GM12892 (cell line): ENCODE measurements around the gene LYL1.

Source experiments
- DNase-seq: peaks from one replicate; pipeline ENCODE4 v3.0.0; 2011; ENCODE audit not compliant: insufficient read length
- FAIRE-seq: peaks from 2 replicates; lab custom pipeline; 2011; peaks lifted over from hg19 to GRCh38; lab: Jason Lieb, UNC
- POLR2A ChIP-seq: IDR thresholded peaks from 2 replicates; pipeline ENCODE4 v1.6.1; 2011; ENCODE audit warnings: low read depth, low read length, control low read depth
- POLR2AphosphoS5 ChIP-seq: IDR thresholded peaks from 2 replicates; pipeline ENCODE4 v1.6.1; 2011; ENCODE audit warnings: low read depth, low read length, control low read depth
- TAF1 ChIP-seq: IDR thresholded peaks from 2 replicates; pipeline ENCODE4 v1.6.1; 2011; ENCODE audit warnings: low read depth, mild to moderate bottlenecking, control low read depth, low read length, borderline replicate concordance

The LYL1 gene

DNA sequence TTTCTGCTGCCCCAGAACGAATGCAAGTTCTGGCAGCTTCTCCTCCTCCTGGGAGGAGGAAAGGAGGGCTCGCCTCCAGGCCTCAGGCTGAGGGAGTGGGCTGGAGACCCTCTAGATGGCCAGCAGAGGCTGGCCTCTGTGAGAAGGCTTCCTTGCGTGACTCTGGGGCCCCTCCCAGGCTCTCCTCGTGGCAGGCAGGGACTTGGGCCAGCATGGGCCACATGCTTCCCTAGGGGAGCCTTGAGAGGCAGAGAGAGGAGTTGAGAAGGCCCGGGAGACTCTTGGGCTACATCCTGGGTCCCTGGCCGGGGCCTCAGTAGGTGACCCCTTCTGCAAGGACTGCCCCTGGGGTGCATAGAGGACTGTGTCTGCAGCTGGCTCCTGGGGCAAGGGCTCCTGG, 25.9 kb downstream of the LYL1 start:
- DNase-seq (no peak), FAIRE-seq (no peak)
- TF ChIP-seq POLR2A (no peak), POLR2AphosphoS5 (no peak), TAF1 (no peak)

DNA sequence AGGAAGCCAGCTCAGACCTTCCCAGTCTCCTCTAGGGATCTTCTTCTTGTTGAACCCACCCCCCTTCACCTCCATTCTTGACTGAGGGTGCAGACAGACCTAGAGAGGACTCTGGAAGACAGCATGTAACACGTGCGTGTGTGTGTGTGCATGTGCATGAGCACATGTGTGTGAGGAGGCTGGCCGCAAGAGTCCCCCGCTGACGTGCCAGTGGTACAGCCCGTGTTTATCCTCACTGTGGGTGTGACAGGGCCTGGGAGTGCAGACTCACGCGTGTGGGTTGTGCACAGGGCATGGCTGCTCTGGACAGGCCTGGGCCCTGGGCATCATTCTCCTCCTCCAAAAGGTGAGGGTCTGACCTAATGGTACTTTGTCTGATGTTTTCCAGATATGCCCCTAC, 26.3 kb downstream of the LYL1 start:
- FAIRE-seq (no peak), DNase-seq (no peak)

GRCh38 chr19:13074378-13074777, 28.3 kb downstream of the LYL1 start:
- FAIRE-seq, result no peak

More for the DNA sequence above, 26.3 kb downstream of the LYL1 start:
- TF ChIP-seq POLR2A (no peak), POLR2AphosphoS5 (no peak), TAF1 (no peak)

GRCh38 chr19:13073263-13073662, 29.4 kb downstream of the LYL1 start:
- TF ChIP-seq POLR2AphosphoS5 (no peak), TAF1 (no peak), POLR2A (no peak)
- FAIRE-seq (no peak), DNase-seq (no peak)

More at GRCh38 chr19:13074378-13074777, 28.3 kb downstream of the LYL1 start:
- no peak for DNase-seq
- TF ChIP-seq POLR2A (no peak), POLR2AphosphoS5 (no peak), TAF1 (no peak)

GRCh38 chr19:13072188-13072908, 30.3 kb downstream of the LYL1 start:
- DNase-seq (no peak), FAIRE-seq (no peak)
- TF ChIP-seq TAF1 (no peak), POLR2AphosphoS5 (no peak), POLR2A (no peak)

GRCh38 chr19:13071444-13072187, 31.0 kb downstream of the LYL1 start:
- no peak for FAIRE-seq
- TF ChIP-seq POLR2AphosphoS5 (no peak), TAF1 (no peak)
- no peak for DNase-seq

DNA sequence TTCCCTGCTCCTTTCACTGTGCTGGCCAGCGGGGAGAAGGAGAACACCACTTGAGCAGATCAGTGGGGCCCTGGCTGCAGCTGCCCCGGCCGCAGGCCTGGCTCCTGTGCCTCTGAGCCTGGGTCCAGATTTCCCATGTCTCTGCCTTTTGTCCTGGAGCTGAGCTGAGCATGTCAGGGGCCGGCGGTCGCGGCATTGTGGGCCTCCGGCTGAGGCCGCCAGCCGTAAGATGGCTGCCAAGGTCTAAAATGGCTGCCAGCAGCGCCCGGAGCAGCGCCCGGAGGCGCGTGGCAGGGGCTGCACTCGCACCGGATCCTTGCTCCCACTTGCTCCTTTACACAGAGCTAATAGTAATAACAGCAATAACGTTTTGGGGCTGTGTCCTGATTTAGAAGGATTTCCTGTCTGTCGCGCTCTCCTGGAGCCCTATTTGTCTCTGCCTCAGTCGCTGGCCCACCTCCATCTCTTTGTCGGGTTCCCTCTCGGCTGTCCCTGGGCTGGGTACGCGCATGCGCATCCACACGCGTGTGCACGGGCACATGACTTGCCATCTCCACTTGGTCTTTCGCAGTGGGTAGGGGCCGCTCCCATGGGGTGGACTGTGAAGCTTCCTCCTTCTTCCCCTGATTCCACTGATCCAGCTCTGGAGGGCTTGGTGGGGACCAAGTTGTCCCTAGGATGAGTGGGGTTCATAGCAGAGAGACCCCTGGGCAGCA, 32.1 kb downstream of the LYL1 start:
- FAIRE-seq, result no peak
- TF ChIP-seq TAF1, result no peak
- TF ChIP-seq POLR2A, result no peak
- TF ChIP-seq POLR2AphosphoS5, result no peak
- DNase-seq, result no peak

DNA sequence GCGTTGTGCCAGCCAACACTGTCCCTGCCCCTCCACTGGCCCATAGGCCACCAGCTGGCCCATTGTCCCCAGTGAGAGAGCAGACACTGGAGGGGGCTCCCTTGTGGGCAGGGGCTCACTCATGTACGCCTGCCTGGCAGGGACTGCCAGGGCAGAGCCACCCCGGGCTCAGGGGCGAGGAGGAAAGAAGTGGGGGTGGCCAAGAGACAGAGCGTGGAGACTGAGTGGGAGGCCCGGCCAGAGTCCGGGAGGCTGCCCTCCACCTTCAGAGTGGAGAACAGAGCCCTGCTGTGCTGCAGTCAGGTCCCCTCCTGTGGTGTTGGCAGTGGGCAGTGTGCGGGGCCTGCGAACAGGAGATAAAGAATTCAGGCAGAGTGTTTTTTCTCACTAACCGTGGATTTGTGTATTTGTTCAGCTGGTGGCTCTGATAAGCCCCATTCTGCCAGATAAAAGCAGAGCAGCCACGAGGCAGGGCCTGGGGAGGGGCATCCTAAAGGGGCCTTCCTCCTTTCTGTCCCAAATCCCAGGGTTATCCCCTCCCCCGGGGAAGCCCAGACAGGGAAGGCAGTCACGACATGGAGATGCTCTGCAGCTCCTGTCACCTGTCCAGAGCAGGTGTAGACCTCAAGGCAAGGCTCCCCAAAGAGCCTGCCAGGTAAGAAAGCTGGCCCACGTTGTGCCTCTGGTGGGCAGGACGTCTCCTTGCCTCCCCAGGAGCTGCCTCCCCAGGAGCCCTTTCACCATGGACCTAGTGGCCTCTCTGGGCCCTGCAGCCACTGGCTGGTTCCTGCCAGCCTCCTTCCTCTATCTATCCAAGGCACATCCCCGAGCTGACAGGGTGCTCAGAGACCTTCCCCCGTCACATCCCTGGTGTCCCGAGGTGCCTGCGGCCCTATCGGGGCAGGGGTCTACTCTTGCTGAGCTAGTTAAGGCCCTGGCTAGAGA, 33.0 kb downstream of the LYL1 start:
- FAIRE-seq (no peak), DNase-seq (no peak)
- no peak for TF ChIP-seq TAF1

DNA sequence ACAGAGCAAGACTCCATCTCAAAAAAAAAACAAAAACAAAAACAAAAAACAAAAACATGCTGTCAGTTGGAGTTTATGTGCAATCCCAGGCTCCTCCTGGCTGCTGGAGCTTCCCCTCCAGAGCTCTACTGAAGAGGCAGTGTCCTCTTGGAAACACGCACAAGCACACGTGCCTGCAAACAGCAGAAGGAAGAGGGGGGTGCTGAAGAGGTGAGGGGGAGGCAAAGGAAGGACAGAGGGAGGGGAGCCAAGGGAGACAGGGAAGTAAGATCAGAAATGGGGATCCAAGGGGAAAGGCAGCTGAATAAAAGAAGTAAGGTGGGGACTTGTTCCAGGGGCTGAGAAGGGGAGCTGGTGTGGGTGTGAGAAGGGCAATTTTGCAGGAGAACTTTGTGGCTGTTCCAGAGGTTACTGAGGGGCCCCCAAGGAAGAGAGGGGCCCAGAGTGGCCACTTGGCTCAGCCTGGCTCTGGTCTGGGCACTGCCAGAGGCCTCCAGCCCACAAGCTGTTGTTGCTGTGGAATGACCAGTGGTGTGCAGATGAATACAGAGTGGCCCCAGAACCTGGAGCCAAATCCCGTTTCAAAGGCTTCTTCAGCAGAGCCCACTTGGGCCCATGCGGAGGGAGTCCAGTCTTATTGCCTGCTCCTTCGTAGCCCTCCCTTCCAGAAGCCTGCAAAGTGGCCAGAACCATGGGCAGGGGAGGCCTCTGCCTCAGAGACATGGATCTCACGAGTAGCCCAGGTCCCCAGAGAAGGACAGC, 34.4 kb downstream of the LYL1 start:
- DNase-seq (no peak), FAIRE-seq (no peak)
- TF ChIP-seq POLR2AphosphoS5 (no peak), TAF1 (no peak)

DNA sequence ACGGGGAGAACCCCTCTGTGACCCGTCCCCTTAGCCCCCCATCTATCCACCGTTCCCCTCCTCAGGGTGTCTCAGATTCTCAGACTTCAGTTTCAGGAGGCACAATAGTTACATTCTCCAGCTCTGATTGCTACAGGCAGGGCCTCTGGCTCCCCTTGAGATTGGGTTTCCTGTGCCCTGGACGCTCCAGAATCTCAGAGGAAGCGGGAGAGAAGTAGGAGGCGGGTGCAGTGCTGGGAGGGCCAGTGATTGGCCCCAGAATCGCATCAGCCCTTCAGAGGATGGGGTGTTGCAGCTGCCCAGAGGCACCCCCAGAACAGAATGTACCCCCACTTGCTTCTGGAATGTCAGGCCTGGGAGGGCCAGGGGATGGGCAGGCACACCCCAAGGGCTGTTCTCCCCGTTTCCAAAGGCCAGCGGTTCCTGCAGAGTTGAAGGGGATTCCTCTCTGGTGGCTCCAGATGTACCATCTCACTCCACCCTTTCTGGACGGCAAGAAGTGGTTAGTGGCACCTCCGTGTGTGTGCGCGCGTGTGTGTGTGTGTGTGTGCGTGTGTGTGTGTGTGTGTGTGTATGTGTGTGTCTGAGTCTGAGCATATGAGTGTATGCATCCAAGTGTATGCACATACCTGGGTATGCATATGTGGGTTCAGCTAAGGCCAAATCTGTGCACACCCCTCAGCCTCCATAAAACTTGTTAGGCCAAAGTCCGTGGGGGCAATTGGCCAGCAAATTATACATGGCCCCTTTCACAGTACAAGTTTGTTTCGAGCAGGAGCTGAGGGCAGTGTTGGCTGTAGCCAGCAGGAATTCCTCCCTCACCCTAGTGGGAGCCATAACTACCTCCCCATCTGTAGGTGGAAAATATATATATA, 35.5 kb downstream of the LYL1 start:
- FAIRE-seq (no peak), DNase-seq (no peak)
- TF ChIP-seq POLR2AphosphoS5, result no peak
- no peak for TF ChIP-seq TAF1
- TF ChIP-seq POLR2A, result no peak
